ENCODE measurements around the gene FTCDNL1.

DNA sequence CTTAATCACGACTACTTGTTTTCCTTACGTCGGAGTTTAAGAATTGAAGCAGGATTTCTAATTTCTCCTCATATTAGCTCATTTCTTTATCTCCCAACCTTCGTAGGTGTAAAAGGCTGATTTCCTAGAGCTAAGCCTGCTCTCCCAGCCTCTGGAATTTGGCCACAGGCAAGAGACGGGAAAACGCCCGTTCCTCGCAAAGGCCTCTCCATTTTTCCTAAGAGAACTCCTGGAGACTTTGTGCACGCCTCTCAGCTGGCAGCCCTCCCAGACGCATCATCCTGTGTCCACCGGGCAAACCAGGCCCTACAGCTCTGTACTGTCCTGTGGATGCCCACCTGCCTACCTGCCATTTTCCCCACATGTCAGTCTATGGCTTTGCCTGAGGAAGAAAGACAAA, 106.3 kb downstream of the FTCDNL1 start:
- TF ChIP-seq, protein P1, sequence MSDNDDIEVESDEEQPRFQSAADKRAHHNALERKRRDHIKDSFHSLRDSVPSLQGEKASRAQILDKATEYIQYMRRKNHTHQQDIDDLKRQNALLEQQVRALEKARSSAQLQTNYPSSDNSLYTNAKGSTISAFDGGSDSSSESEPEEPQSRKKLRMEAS (IDR thresholded peaks at IDR 0.05): no peak
- TF ChIP-seq, protein P2, sequence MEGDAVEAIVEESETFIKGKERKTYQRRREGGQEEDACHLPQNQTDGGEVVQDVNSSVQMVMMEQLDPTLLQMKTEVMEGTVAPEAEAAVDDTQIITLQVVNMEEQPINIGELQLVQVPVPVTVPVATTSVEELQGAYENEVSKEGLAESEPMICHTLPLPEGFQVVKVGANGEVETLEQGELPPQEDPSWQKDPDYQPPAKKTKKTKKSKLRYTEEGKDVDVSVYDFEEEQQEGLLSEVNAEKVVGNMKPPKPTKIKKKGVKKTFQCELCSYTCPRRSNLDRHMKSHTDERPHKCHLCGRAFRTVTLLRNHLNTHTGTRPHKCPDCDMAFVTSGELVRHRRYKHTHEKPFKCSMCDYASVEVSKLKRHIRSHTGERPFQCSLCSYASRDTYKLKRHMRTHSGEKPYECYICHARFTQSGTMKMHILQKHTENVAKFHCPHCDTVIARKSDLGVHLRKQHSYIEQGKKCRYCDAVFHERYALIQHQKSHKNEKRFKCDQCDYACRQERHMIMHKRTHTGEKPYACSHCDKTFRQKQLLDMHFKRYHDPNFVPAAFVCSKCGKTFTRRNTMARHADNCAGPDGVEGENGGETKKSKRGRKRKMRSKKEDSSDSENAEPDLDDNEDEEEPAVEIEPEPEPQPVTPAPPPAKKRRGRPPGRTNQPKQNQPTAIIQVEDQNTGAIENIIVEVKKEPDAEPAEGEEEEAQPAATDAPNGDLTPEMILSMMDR (IDR thresholded peaks at IDR 0.05; ENCODE audit: low read depth, low read length, missing input control): no peak
- no peak for TF ChIP-seq YY1 (IDR thresholded peaks at IDR 0.05)
- TF ChIP-seq, protein P3, sequence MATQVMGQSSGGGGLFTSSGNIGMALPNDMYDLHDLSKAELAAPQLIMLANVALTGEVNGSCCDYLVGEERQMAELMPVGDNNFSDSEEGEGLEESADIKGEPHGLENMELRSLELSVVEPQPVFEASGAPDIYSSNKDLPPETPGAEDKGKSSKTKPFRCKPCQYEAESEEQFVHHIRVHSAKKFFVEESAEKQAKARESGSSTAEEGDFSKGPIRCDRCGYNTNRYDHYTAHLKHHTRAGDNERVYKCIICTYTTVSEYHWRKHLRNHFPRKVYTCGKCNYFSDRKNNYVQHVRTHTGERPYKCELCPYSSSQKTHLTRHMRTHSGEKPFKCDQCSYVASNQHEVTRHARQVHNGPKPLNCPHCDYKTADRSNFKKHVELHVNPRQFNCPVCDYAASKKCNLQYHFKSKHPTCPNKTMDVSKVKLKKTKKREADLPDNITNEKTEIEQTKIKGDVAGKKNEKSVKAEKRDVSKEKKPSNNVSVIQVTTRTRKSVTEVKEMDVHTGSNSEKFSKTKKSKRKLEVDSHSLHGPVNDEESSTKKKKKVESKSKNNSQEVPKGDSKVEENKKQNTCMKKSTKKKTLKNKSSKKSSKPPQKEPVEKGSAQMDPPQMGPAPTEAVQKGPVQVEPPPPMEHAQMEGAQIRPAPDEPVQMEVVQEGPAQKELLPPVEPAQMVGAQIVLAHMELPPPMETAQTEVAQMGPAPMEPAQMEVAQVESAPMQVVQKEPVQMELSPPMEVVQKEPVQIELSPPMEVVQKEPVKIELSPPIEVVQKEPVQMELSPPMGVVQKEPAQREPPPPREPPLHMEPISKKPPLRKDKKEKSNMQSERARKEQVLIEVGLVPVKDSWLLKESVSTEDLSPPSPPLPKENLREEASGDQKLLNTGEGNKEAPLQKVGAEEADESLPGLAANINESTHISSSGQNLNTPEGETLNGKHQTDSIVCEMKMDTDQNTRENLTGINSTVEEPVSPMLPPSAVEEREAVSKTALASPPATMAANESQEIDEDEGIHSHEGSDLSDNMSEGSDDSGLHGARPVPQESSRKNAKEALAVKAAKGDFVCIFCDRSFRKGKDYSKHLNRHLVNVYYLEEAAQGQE (IDR thresholded peaks at IDR 0.05): no peak
- no peak for TF ChIP-seq HNF4A (conservative IDR thresholded peaks at IDR 0.05)
- no peak for TF ChIP-seq GABPA (IDR thresholded peaks at IDR 0.05 in 1 of 2, conservative IDR thresholded peaks at IDR 0.05 in 1 of 2)
- no peak for TF ChIP-seq FOXA1 (IDR thresholded peaks at IDR 0.05)
- no peak for TF ChIP-seq TAF1 (conservative IDR thresholded peaks at IDR 0.05)
- TF ChIP-seq NR2F2 (IDR thresholded peaks at IDR 0.05): no peak
- TF ChIP-seq RAD21 (IDR thresholded peaks at IDR 0.05): no peak
- TF ChIP-seq, protein P4, sequence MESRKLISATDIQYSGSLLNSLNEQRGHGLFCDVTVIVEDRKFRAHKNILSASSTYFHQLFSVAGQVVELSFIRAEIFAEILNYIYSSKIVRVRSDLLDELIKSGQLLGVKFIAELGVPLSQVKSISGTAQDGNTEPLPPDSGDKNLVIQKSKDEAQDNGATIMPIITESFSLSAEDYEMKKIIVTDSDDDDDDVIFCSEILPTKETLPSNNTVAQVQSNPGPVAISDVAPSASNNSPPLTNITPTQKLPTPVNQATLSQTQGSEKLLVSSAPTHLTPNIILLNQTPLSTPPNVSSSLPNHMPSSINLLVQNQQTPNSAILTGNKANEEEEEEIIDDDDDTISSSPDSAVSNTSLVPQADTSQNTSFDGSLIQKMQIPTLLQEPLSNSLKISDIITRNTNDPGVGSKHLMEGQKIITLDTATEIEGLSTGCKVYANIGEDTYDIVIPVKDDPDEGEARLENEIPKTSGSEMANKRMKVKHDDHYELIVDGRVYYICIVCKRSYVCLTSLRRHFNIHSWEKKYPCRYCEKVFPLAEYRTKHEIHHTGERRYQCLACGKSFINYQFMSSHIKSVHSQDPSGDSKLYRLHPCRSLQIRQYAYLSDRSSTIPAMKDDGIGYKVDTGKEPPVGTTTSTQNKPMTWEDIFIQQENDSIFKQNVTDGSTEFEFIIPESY (IDR thresholded peaks at IDR 0.05): no peak
- no peak for TF ChIP-seq HNF4G (IDR thresholded peaks at IDR 0.05)
- no peak for TF ChIP-seq RXRA (IDR thresholded peaks at IDR 0.05)
- no peak for TF ChIP-seq JUND (IDR thresholded peaks at IDR 0.05)

Data from liver (tissue), 3 donors.